Left ventricle myocardium superior (tissue), 1 donor: ENCODE results near the gene KNOP1. TPM values are rescaled to one million over a fixed set of nuclear protein-coding genes. Genes with fewer than 3 reads are reported as not detected.

Experiments used
- ATAC-seq: fragments of 200-7000 bp; cut with Tn5 transposase; one replicate; pipeline ENCODE4 v1.9.1; 2020; ENCODE audit warnings: mild to moderate bottlenecking, moderate library complexity
- DNase-seq: peaks from one replicate; pipeline ENCODE4 v3.0.0-alpha.2; 2020
- intact Hi-C: fragments of 100-400 bp; cut with micrococcal nuclease; formaldehyde crosslinking; loops from one replicate; pipeline ENCODE4 v1.11.0; 2022
- total RNA-seq: library from RNA; stranded (reverse); fragmentation: NEBNext Ultra II Directional; extraction: Animal tissue kit (Norgen Biotek cat#: 25700); gene quantifications from one replicate; pipeline ENCODE4 v1.2.1, GENCODE V29; 2021
- donor health status: DM: no; HTN: yes; CAD: no; lungs with severe emphysema.

KNOP1 gene
- total RNA-seq, 1 donor from 2014 or later, result 9.0 TPM

DNA sequence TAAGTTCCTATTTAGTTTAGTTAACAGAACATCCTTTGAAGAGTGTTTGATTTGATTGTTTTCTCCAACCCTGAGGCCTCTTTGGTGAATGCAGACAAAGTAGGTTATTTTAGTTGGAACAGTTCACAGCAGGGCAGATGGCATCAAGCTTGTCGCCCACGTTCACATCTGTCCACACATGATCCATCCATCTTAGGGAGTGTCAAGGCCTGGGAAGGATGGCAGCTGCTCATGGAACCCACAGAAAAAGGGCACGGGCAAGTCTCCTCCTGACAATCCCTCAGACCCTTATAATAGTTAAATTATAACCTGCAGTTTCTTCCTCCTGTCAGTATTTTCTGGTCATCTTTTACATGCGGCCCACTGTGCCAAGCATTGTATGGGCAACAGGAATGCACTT lies 60.2 kb downstream of the KNOP1 start:
- DNase-seq (no peak), ATAC-seq (no peak)
- intact Hi-C loops, result no loop called here

DNA sequence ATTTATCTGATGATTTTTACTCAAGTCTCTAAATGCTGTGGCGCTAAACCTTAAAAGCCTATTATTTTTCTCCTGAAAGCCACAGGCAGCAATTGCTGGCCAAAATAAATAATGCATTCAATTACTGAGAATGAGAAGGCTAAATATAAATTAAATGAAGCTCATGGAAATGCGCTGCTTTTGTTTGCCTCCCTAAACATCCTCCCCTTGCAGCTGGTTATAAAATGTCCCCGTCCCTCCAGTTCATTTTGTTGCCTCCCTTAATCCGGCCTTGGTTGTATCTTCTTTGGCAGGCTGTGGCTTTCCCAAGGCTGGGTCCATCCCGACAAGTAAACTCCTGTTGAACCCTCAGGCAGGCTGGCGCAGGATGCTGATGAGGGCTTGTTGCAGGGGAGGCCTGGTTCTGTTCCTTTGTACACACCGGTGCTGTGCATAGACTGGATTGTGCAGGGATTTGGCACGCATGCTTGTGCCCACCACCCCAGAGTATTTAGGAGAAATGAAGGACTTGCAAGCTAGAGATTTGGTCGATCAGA lies 62.7 kb downstream of the KNOP1 start:
- intact Hi-C loops, result no loop called here
- ATAC-seq, result no peak
- DNase-seq, result no peak

DNA sequence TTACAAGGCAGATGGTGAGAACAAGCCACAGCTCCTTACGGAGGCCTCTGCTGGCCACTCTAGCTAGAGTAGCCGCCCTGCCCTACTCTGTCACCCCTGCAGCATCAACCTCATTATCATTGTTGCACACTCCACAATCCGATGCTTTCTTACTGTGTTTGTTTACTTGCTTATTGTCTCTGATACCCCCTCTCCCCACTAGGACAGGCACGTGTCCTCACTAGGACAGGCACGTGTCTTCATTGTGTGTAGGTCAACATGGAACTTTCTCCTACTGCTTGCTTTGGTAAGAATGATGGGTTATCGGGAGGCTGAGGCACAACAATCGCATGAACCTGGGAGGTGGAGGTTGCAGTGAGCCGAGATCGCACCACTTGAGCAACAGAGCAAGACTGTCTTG lies 63.9 kb downstream of the KNOP1 start:
- ATAC-seq (no peak), DNase-seq (no peak)
- intact Hi-C loops, result no loop called here

Other genes with a start within 250 kb of the KNOP1 start
- 110 TPM for gene GDE1, start 196.1 kb downstream of the KNOP1 start, total RNA-seq
- gene CCP110, start 194.3 kb downstream of the KNOP1 start, total RNA-seq, result 9.2 TPM
- gene VPS35L, start 162.5 kb downstream of the KNOP1 start, total RNA-seq, result 22.4 TPM
- gene IQCK, start within 50 bp of the KNOP1 start, total RNA-seq, result 6.5 TPM
- gene GPRC5B, start 166.6 kb upstream of the KNOP1 start, total RNA-seq, result 103 TPM